Stimulated activated CD4-positive, alpha-beta T cell treated with anti-CD3 and anti-CD28 coated beads, Interleukin-4, amount 100 ng/mL, for 4 hours (primary cell): ENCODE data around the gene IMPDH1.

Experiments used
- DNase-seq, 2 experiments: peaks; one replicate each; pipeline ENCODE4 v3.0.0-alpha.2; 2020

Gene IMPDH1

GRCh38 chr7:128358233-128358632 is 51.5 kb downstream of the IMPDH1 start:
- DNase-seq = no peak

GRCh38 chr7:128357217-128357613 is 52.6 kb downstream of the IMPDH1 start:
- DNase-seq = no peak

- DNase-seq = no peak
Measured at GRCh38 chr7:128356546-128357216, 53.1 kb downstream of the IMPDH1 start.

- DNase-seq = no peak
Measured at GRCh38 chr7:128353610-128354009, 56.2 kb downstream of the IMPDH1 start.

- no peak for DNase-seq
Measured at GRCh38 chr7:128353189-128353588, 56.6 kb downstream of the IMPDH1 start.

GRCh38 chr7:128352636-128353035 is 57.1 kb downstream of the IMPDH1 start:
- DNase-seq = no peak

- peak in 1 of 2 experiments; percentile 34 for DNase-seq
Measured at GRCh38 chr7:128352153-128352537, 57.6 kb downstream of the IMPDH1 start.

- peak in 1 of 2 experiments; percentile 22 for DNase-seq
Measured at GRCh38 chr7:128351296-128352152, 58.3 kb downstream of the IMPDH1 start.

GRCh38 chr7:128350708-128351295 is 59.0 kb downstream of the IMPDH1 start:
- DNase-seq = no peak

- no peak for DNase-seq
Measured at GRCh38 chr7:128349466-128349825, 60.3 kb downstream of the IMPDH1 start.

GRCh38 chr7:128347647-128348097 is 62.1 kb downstream of the IMPDH1 start:
- peak; percentile 44 to 52 for DNase-seq

- DNase-seq = no peak
Measured at GRCh38 chr7:128344431-128344774, 65.4 kb downstream of the IMPDH1 start.

- DNase-seq = peak; percentile 71 to 81
Measured at GRCh38 chr7:128343554-128344430, 66.0 kb downstream of the IMPDH1 start, which contains the start of gene RBM28. RBM28 (minus strand) TSS chr7:128343908; CDS start chr7:128343793, 115 bp downstream.
